Astrocyte of the hippocampus (primary cell): ENCODE measurements around the gene SPI1.

Experiments
- DNase-seq: peaks from one replicate; pipeline ENCODE4 v3.0.0; 2011; ENCODE audit warnings: low read depth, low spot score

The SPI1 gene

GRCh38 chr11:47378010-47378835 lies at the start of gene SPI1:
TSS of gene SPI1 (minus strand) at chr11:47378547. CDS start at chr11:47378353, 194 bp downstream.
- no peak for DNase-seq

DNA sequence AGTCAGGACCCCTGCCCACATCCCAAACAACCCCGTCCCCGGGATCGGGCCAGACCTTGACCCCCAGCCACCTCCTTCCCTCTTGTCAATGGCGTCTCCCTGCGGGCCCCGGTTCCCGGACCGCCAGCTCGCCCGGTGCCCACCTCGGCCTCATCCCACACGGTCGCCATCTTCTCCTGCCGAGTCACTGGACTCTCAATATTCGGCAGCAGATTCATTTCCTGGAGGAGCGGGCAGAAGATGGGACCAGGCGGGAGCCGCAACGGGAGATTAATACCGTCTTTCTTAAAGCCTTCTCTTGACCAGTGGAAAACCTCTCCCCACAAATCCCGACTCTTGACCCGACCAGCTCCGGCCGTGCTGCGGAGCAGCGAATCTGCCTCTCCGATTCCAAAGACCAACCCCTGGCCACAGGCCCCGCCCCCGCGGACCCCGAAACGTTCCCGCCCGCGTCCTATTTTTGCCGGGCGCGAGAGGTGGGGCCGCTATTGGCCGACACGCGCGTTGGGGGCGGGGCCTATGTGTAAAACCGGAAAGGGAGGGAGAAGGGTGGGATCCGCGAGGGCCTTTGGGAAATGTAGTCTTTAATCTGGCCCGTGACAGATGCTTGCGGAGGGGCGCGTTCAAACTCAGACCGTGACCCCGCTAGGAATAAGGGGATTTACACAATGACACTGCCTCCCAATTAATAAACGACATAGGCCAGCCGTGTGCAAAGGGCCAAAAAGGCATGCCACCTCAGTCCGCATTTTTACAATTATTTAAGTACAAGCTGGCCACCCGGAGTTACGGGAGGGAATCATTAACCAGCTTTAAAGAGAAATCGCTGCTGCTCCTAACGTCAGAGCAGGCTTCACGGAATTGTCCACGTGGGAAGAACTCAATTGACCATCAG lies 48.0 kb upstream of the SPI1 start, which contains the start of gene PSMC3:
TSS of gene PSMC3 (minus strand) at position 378 of the 895 bp plus-strand sequence. CDS start at position 218, 160 bp downstream.
- DNase-seq: peak; percentile 99

DNA sequence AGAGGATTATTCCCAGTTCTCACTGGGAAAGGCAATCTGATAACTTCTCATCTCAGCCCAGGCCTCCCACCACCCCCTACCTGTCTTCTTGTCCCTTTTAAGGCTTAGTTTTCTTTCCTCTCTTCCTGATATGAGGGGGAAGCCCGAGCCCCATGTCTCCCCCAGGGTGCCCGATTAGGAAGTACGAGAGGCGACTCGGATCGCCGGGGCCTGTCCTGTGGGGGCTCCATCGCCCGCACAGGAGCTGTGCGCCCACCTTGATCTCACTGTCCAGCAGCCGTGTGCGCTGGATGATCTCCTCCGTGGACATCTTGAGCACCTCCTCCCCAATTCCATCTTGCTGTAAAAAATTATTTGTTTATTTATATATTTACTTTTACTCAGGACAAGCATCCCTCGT lies 47.3 kb upstream of the SPI1 start:
- DNase-seq: no peak

DNA sequence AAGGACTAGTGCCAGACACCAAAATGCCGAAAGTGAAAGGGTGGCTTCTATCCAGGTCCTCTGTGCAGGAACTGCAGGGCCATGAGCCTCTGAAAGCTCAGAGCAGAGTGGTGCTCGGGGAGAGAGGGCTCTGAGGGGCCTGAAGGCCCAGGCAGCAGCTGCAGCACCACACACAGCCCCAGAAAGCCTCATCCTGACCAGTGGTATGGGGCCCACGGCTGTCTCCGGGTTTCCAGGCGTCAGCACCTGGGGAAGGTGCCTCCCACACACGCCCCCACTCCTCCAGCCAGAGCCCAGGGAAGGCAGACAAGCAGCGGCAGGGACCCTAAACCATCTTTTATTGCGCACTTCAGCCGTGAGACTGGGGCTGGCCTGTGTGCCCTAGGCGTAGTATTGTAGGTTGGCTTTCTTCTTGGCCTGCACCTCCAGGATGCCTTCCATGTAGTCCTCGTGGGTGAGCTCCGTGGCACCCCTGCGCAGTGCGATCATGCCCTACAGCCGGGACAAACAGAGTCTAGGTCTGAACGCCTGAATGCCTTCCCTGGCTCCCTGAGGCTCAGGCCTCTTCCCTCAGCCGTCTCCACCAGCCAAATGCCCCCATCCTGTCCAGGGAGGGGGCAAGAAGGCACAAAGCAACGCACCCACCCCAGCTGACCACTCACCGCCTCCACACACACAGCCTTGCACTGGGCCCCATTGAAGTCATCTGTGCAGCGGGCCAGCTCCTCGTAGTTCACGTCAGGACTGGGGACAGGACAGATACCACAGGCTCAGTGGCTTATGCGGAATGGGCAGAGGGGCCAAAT lies 40.3 kb upstream of the SPI1 start:
- no peak for DNase-seq

- DNase-seq: no peak
These were observed 39.4 kb upstream of the SPI1 start for GRCh38 chr11:47417712-47418111.

GRCh38 chr11:47415949-47416472 lies 37.7 kb upstream of the SPI1 start:
- peak; percentile 99 for DNase-seq

GRCh38 chr11:47415091-47415854 lies 36.9 kb upstream of the SPI1 start:
- no peak for DNase-seq

- DNase-seq: no peak
These were observed 36.3 kb upstream of the SPI1 start for GRCh38 chr11:47414685-47415070.

GRCh38 chr11:47413908-47414684 lies 35.7 kb upstream of the SPI1 start:
- peak; percentile 35 for DNase-seq

DNA sequence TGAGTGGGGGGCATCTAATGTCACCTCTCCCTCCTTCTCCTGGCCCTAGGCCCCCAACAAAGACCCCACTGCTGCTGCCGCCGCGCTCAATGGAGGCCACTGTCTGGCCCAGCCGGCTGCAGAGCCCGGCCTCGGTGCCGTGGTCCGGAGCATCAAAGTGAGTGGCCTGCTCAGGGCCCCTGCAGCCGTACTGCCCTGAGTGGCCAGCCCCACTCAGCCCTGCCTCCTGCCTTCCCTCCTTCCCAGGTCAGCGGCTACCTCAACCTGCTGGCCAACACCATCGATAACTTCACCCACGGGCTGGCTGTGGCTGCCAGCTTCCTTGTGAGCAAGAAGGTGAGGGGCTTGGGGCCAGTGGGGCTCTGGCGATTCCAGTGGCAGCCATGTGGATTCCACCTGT lies 35.0 kb upstream of the SPI1 start:
- DNase-seq: no peak

- DNase-seq: peak; percentile 57
These were observed 33.8 kb upstream of the SPI1 start for GRCh38 chr11:47411884-47412746.

- no peak for DNase-seq
These were observed 32.3 kb upstream of the SPI1 start for GRCh38 chr11:47410370-47411264.

DNA sequence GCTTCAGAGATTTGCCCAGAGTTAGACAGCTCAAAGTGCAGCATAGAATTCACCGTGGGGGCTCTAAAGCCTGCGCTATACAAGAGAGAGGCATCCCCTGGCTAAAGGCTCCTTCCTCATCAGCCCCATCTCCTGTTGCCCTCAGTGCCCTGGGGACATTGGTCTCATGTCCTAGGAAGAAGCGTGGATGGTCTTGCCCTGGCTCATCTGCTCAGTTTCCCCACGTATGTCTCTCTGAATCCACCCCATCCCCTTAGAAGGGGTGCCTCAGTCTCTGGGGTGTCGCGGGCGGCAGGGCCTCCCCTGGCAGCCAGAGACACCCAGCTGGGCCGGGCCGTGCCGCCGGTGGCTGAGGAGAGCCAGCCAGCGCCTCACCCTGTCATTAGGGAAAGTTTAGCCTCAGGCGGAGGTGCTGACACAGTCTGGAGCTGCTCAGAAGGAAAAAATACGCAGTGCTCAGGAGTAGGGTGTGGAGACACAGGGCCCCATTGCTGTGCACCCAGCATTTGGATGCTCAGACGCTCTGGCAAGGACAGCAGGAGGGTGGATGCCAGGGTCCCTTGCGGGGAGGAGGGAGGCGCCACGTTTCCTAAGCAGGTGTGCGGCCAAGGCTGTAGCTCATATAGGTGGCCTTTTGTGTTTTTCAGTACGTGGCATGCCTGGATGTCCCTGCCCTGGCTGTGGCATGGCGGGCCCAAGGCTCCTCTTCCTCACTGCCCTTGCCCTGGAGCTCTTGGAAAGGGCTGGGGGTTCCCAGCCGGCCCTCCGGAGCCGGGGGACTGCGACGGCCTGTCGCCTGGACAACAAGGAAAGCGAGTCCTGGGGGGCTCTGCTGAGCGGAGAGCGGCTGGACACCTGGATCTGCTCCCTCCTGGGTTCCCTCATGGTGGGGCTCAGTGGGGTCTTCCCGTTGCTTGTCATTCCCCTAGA lies 31.4 kb upstream of the SPI1 start:
- DNase-seq: peak; percentile 29

DNA sequence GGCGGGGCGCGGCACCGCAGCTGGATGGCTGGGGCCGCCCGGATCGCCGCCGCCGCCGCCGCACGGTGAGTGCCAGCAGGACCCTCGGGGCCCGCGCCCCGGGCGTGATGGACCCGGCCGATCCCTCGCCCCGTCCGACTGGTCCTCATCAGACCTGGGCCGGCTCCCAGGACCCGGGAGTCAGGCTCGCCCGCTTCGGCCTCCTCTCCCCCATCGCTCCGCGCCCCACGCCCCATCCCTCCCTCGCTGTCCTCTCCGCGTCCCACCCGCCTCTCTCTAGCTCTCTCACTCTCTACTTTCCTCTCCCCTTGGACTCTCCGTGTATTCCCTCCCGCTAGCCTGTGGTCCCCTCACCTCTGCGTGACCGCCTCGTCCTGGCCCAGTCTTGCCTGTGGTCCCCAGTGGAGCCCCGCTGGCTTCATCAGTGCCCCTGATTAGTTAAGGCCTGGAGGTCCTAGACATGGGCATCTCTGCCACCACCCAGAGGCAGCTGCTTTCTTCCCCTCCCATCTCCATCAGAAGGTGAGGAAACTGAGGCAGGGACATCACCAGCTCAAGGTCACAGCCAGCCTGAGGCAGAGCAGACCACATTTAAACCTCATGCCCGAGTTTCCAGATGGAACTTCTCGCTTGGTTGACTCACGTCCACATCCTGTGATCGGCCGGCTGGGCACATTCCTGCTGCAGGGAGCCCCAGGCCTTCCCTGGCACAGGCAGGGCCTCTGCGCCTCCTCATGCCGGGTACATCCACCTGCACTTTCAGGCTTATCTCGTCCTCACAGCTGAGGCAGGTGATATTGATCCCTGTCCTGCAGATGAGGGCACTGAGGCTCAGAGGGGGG lies 30.5 kb upstream of the SPI1 start:
- peak; percentile 86 for DNase-seq

- peak; percentile 98 for DNase-seq
These were observed 29.6 kb upstream of the SPI1 start, which contains the start of gene SLC39A13 for GRCh38 chr11:47407746-47408590. TSS of gene SLC39A13 (plus strand) at chr11:47408590. CDS start at chr11:47410095, 1,505 bp downstream.
